Measurements from ENCODE around the gene KLK11.

The KLK11 gene

DNA sequence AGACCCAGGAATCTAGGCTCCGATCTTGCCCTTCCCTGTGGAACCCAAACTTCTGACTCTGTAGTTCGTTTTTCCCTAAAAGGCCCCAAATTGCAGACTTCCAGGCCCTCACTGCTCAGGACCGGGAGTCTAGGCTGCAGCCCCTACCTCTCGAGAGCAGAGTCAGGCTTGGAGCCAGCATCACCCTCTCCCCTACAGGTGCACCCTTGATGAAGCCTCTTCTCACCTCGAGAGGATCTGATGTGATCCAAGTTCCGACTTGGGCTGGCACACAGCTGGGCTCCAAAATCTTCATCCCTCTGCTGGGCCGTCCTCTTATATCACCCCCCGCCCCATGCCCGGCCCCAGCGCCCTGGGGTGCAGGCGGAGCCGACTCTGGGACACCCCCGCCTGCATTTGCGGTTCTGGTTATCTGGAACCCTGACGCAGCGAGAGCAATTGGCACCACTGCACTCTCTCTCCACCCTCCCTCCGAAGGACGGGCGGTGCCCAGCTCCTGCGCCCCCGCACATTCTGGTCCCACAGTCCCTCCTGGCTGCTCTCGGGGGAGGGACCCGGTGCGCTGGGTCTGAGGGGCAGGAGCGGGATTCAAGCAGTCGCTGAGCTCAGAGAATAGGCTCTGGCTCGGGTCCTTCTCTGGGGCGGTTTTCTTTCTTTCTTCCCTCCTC is 42.7 kb downstream of the KLK11 start, which contains the start of gene KLK7:
Gene KLK7 (minus strand): TSS at position 293 of the 668 bp plus-strand sequence. CDS start 1,518 bp downstream, outside the sequence.
- TF ChIP-seq CTCF (IDR thresholded peaks at IDR 0.05; ENCODE audit: insufficient read depth, low read depth, low read length, missing control alignments), result no peak
- peak within 1 kb of the TSS; percentile 16 for H3K4me3 ChIP-seq (ENCODE audit: low read length)
- DNase-seq (ENCODE audit: low read depth), result no peak

GRCh38 chr19:50982186-50982585 is 44.2 kb downstream of the KLK11 start:
- DNase-seq (ENCODE audit: low read depth), result no peak
- no peak overlapping the region for H3K4me3 ChIP-seq (ENCODE audit: low read length)
- TF ChIP-seq CTCF (IDR thresholded peaks at IDR 0.05; ENCODE audit: insufficient read depth, low read depth, low read length, missing control alignments), result no peak

DNA sequence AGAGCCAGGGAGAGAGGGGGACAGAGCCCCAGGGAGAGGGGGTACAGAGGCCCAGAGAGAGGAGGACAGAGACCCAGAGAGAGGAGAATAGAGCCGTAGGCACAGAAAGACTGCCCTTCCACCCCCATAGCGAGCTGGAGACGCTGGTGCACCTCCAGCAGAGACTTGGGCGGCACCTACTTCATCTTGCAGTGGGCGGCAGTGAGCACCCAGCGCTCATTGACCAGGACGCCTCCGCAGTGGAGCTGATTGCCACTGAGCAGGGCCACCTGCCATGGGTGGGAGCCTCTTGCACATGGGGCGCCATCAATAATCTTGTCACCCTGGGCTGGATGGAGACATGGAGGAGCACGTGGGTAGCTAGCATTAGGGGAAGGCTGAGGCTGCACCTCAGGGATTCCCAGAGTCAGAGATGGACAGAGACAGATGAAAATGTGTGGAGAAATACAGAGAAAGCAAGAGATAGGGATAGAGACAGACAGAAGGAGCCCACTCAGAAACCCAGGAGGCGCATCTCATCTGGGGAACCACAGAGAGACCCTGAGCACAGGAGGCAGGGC is 44.7 kb downstream of the KLK11 start:
- H3K4me3 ChIP-seq (ENCODE audit: low read length), result no peak overlapping the region
- no peak for TF ChIP-seq CTCF (IDR thresholded peaks at IDR 0.05; ENCODE audit: insufficient read depth, low read depth, low read length, missing control alignments)
- no peak for DNase-seq (ENCODE audit: low read depth)

DNA sequence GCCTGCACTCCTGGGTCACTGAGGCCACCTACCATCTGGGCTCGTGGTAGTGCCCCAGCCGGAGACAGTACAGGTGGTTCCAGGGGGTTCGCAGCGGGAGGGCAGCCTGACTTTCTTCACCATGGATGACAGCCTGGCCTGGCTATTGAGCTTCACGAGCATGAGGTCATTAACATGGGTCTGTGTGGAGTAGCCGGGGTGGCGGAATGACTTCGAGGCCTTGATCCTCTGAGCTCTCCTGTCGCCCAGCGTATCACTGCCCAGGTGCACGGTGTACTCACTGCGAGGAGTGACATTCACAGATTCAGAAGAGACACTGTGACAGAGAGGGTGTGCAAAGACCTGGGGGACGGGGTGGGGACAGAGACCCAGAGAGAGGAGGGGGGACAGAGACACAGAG is 46.2 kb downstream of the KLK11 start:
- H3K4me3 ChIP-seq (ENCODE audit: low read length), result no peak overlapping the region
- TF ChIP-seq CTCF (IDR thresholded peaks at IDR 0.05; ENCODE audit: insufficient read depth, low read depth, low read length, missing control alignments), result no peak
- no peak for DNase-seq (ENCODE audit: low read depth)

- no peak overlapping the region for H3K4me3 ChIP-seq (ENCODE audit: low read length)
- TF ChIP-seq CTCF (IDR thresholded peaks at IDR 0.05; ENCODE audit: insufficient read depth, low read depth, low read length, missing control alignments), result no peak
- no peak for DNase-seq (ENCODE audit: low read depth)
Observed at GRCh38 chr19:50979758-50980157, 46.7 kb downstream of the KLK11 start.

GRCh38 chr19:50978772-50979390 is 47.5 kb downstream of the KLK11 start:
- H3K4me3 ChIP-seq (ENCODE audit: low read length), result no peak overlapping the region
- DNase-seq (ENCODE audit: low read depth), result no peak
- no peak for TF ChIP-seq CTCF (IDR thresholded peaks at IDR 0.05; ENCODE audit: insufficient read depth, low read depth, low read length, missing control alignments)

All from epithelial cell of esophagus (primary cell).